GM12892 (cell line): ENCODE results near the gene DSE.

Experiments
- POLR2A ChIP-seq: IDR thresholded peaks from 2 replicates; pipeline ENCODE4 v1.6.1; 2011; ENCODE audit warnings: low read depth, low read length, control low read depth
- POLR2AphosphoS5 ChIP-seq: IDR thresholded peaks from 2 replicates; pipeline ENCODE4 v1.6.1; 2011; ENCODE audit warnings: low read depth, low read length, control low read depth
- TAF1 ChIP-seq: IDR thresholded peaks from 2 replicates; pipeline ENCODE4 v1.6.1; 2011; ENCODE audit warnings: low read depth, mild to moderate bottlenecking, control low read depth, low read length, borderline replicate concordance

- TF ChIP-seq POLR2A: no peak
- no peak for TF ChIP-seq POLR2AphosphoS5
- TF ChIP-seq TAF1: no peak
These were observed 36.1 kb downstream of the DSE start for GRCh38 chr6:116406678-116407345.
